ENCODE results near the gene ZNF655. TPM values are rescaled to one million over a fixed set of nuclear protein-coding genes. Genes with fewer than 3 reads are reported as not detected.

ZNF655 gene
- total RNA-seq, 1 donor from 2014 or later: 74.0 TPM

GRCh38 chr7:99624484-99624883 lies 66.0 kb downstream of the ZNF655 start:
- TF ChIP-seq CTCF (IDR thresholded peaks at IDR 0.05; ENCODE audit: partially characterized antibody, unreplicated experiment): no peak
- no peaks in the 10 kb centered on the region for H3K9me3 Mint-ChIP-seq (ENCODE audit: unreplicated experiment)
- H3K36me3 Mint-ChIP-seq (ENCODE audit: unreplicated experiment): peaks cover 4% of the 10 kb centered on the region
- H3K4me1 Mint-ChIP-seq (ENCODE audit: low read depth, unreplicated experiment): no peaks in the 10 kb centered on the region
- no peak overlapping the region for H3K4me3 Mint-ChIP-seq (ENCODE audit: unreplicated experiment)
- H3K27ac Mint-ChIP-seq (ENCODE audit: unreplicated experiment): no peak overlapping the region
- no peaks in the 10 kb centered on the region for H3K27me3 Mint-ChIP-seq (ENCODE audit: unreplicated experiment)
- DNase-seq: no peak

- Mint-ChIP-seq H3K27me3 (ENCODE audit: unreplicated experiment) (no peaks in the 10 kb centered on the region), H3K36me3 (ENCODE audit: unreplicated experiment) (peaks cover 4% of the 10 kb centered on the region), H3K4me1 (ENCODE audit: low read depth, unreplicated experiment) (no peaks in the 10 kb centered on the region), H3K4me3 (ENCODE audit: unreplicated experiment) (no peak overlapping the region), H3K9me3 (ENCODE audit: unreplicated experiment) (peaks cover 1% of the 10 kb centered on the region), H3K27ac (ENCODE audit: unreplicated experiment) (no peak overlapping the region)
- no peak for DNase-seq
- no peak for TF ChIP-seq CTCF (IDR thresholded peaks at IDR 0.05; ENCODE audit: partially characterized antibody, unreplicated experiment)
Observed at GRCh38 chr7:99625321-99625720, 66.9 kb downstream of the ZNF655 start.

GRCh38 chr7:99625961-99626360 lies 67.5 kb downstream of the ZNF655 start:
- Mint-ChIP-seq H3K4me3 (ENCODE audit: unreplicated experiment) (no peak overlapping the region), H3K9me3 (ENCODE audit: unreplicated experiment) (peaks cover 4% of the 10 kb centered on the region), H3K27ac (ENCODE audit: unreplicated experiment) (no peak overlapping the region), H3K27me3 (ENCODE audit: unreplicated experiment) (no peaks in the 10 kb centered on the region), H3K36me3 (ENCODE audit: unreplicated experiment) (peaks cover 8% of the 10 kb centered on the region), H3K4me1 (ENCODE audit: low read depth, unreplicated experiment) (no peaks in the 10 kb centered on the region)
- peak; percentile 17 for TF ChIP-seq CTCF (IDR thresholded peaks at IDR 0.05; ENCODE audit: partially characterized antibody, unreplicated experiment)
- no peak for DNase-seq

Other genes starting within 250 kb of the ZNF655 start
- 173 TPM for gene ARPC1A, start 232.7 kb upstream of the ZNF655 start, total RNA-seq (ENCODE audit: unreplicated experiment)
- 9.5 TPM for gene ARPC1B, start 183.9 kb upstream of the ZNF655 start, total RNA-seq (ENCODE audit: unreplicated experiment)
- 134 TPM for gene PDAP1, start 150.0 kb upstream of the ZNF655 start, total RNA-seq (ENCODE audit: unreplicated experiment)
- 73.9 TPM for gene BUD31, start 149.7 kb upstream of the ZNF655 start, total RNA-seq (ENCODE audit: unreplicated experiment)
- 5.5 TPM for gene PTCD1, start 119.8 kb upstream of the ZNF655 start, total RNA-seq (ENCODE audit: unreplicated experiment)
- gene CPSF4, start 119.7 kb upstream of the ZNF655 start, total RNA-seq (ENCODE audit: unreplicated experiment): 106 TPM
- gene ATP5MF, start 92.5 kb upstream of the ZNF655 start, total RNA-seq (ENCODE audit: unreplicated experiment): 291 TPM
- gene ZNF789, start 85.8 kb upstream of the ZNF655 start, total RNA-seq (ENCODE audit: unreplicated experiment): 19.5 TPM
- 19.9 TPM for gene ZNF394, start 58.4 kb upstream of the ZNF655 start, total RNA-seq (ENCODE audit: unreplicated experiment)
- gene ZKSCAN5, start 54.0 kb upstream of the ZNF655 start, total RNA-seq (ENCODE audit: unreplicated experiment): 18.7 TPM
- 8.1 TPM for gene FAM200A, start 6.5 kb upstream of the ZNF655 start, total RNA-seq (ENCODE audit: unreplicated experiment)
- 0.66 TPM for gene TMEM225B, start 39.6 kb downstream of the ZNF655 start, total RNA-seq (ENCODE audit: unreplicated experiment)
- 26.6 TPM for gene ZSCAN25, start 58.3 kb downstream of the ZNF655 start, total RNA-seq (ENCODE audit: unreplicated experiment)
- not detected for gene CYP3A5, start 121.4 kb downstream of the ZNF655 start, total RNA-seq (ENCODE audit: unreplicated experiment)
- gene CYP3A7, start 176.6 kb downstream of the ZNF655 start, total RNA-seq (ENCODE audit: unreplicated experiment): not detected
- not detected for gene CYP3A4, start 225.5 kb downstream of the ZNF655 start, total RNA-seq (ENCODE audit: unreplicated experiment)

All from glutamatergic neuron (in vitro differentiated cells).